ENCODE measurements around the gene SLC15A3.

SLC15A3 gene

DNA sequence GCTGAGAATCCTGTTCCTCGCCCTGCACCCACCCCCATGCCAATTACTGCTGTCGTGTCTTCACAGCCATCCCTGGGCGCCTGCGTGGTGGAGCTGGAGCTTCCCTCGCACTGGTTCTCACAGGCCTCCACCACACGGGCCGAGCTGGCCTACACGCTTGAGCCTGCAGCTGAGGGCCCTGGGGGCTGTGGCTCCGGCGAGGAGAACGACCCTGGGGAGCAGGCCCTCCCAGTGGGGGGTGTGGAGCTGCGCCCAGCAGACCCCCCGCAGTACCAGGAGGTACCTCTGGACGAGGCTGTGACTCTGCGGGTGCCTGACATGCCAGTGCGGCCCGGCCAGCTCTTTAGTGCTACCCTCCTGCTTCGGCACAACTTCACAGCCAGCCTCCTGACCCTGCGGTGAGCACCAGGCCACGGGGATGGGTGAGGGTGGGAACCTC is 23.4 kb downstream of the SLC15A3 start:
- DNase-seq (ENCODE audit: low spot score): no peak

DNA sequence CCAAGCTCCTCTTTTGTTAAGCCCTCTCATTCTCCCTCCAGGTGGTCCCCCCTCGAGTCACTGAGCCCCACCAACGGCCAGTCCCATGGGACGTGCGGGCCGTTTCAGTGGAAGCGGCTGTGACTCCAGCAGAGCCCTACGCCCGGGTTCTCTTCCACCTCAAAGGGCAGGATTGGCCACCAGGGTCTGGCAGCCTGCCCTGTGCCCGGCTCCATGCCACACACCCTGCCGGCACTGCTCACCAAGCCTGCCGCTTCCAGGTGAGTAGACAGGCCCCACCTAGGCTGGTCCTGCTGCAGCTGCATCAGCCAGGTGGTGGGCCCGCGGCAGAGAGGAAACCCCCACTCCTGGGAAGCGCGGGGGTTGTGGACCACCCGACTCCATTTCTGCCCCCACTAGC is 24.4 kb downstream of the SLC15A3 start:
- no peak for DNase-seq (ENCODE audit: low spot score)

DNA sequence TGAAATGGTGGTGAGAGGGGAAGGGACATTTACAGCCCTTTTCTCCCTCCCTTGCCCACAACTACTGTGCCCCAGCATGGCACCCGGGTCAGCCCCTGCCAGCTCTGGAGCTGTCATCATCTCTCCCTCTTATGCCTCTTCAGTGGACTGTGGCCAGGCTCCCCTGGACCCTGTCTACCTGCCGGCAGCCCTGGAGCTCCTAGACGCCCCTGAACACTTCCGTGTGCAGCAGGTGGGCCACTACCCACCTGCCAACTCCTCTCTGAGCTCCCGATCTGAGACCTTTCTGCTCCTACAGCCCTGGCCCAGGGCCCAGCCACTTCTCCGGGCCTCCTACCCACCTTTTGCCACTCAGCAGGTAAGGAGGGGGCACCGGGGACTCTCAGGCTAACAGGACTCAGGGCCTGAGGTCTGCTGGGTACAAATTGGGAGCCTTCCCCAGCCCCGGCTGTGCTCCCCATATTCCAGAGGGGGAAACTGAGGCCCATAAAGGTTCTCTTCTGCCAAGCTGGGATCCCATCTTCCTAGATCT is 24.8 kb downstream of the SLC15A3 start:
- DNase-seq (ENCODE audit: low spot score): no peak

DNA sequence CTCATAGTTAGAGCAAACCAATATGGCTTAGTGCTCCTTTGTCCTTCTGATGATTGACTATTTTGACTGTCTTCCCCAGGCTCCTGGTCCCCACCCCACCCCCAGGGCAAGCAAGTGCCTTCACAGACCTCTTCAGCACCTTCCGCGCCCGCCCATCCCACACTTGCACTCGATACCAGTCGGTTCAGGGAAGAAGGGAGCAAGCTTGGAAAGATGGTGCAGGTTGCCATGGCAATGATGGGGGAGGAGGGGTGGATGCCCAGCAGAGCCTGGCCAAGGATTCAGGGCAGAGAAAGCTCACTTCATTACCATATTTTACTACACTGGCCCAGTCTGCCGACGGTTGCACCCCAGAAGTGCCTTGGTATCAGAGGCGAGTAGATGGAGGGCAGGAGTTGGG is 25.5 kb downstream of the SLC15A3 start:
- peak; percentile 71 for DNase-seq (ENCODE audit: low spot score)

- DNase-seq (ENCODE audit: low spot score): peak; percentile 26
Observed at GRCh38 chr11:60925868-60926267, 26.1 kb downstream of the SLC15A3 start.

DNA sequence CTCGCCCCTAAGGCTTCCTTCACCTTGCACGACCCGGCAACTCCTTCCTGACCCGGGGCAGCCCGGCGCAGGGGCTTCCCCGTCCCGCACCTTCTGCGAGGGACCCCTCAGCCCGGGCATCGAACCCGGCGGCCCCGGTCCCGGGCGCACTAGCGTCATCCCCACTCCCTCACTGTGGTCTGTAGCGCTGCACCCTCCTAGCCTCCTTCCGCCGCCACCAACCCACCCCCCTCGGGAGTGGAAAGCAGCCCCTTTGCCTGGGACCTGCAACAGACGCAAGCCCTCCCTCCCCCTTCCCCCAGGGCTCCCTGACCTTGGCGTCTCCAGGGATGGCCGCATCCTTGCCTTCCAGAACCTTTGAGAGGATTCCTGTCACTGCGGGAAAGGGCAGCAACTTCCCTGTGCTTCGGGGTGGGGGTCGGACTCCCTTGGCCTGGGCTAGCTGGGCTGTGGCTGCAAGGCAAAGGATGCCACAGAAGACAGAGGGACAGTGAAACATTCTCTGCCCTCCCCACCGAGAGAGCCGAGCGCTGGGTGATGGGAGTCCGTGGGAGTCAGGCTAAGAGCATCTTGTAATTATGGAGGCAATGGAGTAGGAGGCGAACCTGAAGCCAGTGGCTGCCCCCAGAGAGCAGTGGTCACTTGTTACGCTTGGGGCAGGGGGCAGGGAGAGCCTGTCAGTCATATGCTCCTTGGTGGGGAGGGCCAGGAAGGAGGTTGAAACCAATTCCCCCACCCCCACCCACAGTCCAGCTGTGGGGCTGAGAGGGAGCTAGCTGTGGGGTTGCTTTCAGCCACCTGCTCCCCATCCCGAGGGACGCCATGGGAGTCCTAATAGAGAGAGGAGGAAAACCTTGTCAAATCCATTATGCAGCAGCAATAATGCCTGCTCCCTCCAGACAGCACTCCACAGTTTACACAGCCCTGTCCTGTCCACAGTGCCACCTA is 26.8 kb downstream of the SLC15A3 start:
- DNase-seq (ENCODE audit: low spot score): peak; percentile 35

DNA sequence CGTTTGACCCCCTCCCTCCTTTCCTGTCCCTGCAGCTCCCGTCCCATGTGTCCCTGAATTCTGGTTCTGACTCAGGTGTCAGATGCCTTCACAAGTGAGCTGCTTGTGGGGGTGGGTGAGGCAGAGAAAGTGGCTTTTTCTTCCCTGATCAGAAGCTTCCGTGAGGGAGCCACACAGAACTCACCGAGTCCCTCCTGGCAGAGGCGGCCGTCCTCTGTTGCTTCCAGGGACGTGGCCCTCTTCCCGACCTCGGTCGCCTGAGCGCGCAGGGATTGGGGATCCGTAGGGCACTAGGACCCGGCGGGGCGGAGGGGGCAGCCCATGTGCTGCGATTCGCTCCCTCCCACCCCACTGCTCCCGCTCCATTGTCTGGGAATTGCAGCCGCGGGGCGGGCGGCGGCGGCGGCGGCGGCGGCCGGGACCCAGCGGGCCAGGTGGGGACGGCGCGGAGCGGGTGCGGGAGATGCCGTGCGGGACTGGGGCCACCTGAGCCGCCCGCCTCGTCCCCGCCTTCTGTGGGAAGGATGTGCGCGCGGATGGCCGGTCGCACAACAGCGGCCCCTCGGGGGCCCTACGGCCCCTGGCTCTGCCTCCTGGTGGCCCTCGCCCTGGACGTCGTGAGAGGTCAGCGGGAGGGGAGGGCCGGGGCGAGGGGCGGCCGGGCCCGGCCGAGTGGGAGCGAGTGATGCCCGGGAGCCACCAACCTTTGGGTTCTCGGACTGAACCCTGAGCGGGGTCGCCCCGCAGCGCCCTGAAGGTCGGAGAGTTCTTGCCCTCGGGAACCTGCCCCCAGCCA is 27.7 kb downstream of the SLC15A3 start, which contains the start of gene TMEM132A:
TSS of gene TMEM132A (plus strand) at position 351 of the 796 bp plus-strand sequence. CDS start at position 525, 174 bp downstream.
- DNase-seq (ENCODE audit: low spot score): peak; percentile 85

DNA sequence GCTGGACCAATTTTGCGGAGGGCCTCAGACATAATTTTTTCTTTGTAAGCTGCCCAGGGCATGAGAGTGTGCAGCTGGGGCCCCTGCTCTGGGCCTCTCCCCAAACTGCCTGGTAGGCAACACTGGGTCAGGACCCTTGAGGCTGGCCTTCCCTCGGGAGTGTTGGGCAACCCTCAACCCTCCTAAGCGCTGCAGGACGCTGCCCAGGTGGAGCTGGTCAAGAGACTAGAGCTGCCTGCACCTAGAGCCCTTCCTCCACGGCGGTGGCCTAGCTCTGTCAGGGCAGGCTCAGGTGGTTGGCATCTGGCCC is 28.2 kb downstream of the SLC15A3 start:
- DNase-seq (ENCODE audit: low spot score): no peak

DNA sequence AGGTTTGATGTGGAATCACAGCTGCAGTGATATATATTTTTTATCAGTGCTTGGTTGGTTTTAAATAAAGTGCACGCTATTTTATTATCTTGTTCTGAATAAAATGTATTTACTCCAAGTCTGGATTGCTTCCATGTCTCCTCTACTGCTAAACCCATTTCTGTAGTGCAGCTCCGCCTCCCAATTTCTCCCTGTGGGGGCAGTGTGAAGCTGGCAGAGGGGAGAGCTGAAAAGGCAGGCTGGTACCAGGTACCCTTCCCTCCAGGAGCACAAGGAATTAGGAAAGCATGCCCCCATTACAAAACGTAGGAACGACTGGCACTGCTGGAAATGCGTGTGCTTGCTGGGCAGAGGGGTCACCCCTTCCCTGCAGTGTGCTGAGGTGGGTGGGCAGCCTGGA is 28.6 kb downstream of the SLC15A3 start:
- peak; percentile 37 for DNase-seq (ENCODE audit: low spot score)

- DNase-seq (ENCODE audit: low spot score): no peak
Observed at GRCh38 chr11:60922906-60923305, 29.1 kb downstream of the SLC15A3 start.

- DNase-seq (ENCODE audit: low spot score): no peak
Observed at GRCh38 chr11:60921777-60922335, 30.1 kb downstream of the SLC15A3 start.

- no peak for DNase-seq (ENCODE audit: low spot score)
Observed at GRCh38 chr11:60921259-60921658, 30.7 kb downstream of the SLC15A3 start.

DNA sequence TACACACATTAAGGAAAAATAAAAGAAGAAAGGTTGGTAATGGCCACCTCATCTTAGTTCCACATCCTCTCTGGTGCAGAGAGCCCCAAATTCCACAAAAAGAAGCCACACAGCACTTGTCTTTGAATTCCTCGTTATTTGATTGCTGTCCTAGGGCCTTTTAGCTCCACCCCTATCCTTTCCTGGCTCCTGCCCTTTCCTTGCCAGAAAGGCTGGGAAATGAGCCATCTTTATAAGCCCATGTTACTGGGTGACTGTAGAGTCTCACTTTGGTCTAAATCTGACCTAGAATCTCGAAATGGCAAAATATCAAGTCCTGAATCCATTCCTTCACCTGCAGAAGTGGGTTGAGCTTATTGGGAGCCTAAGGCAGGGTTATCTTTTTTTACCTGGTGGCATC is 32.0 kb downstream of the SLC15A3 start:
- DNase-seq (ENCODE audit: low spot score): peak; percentile 88

DNA sequence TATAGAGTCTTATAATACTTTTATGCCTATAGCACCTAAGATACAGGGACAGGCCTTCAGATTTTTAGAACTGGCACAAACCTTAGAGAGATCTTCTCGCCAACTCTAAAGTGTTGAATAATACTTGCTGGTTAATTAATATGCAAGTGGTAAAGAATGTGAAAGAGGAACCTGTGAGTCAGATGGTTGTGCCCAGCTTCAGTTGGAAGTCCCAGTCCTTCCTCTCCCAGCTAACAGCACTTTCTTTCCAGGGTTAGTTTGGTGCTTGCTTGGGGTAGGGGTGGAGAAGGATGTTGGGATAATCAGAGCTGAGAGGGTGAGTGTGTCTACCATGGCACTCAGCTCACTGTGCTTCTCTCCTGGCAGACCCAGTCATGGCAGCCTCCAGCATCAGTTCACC is 32.7 kb downstream of the SLC15A3 start:
- no peak for DNase-seq (ENCODE audit: low spot score)

- no peak for DNase-seq (ENCODE audit: low spot score)
Observed at GRCh38 chr11:60918939-60919265, 33.1 kb downstream of the SLC15A3 start.

- no peak for DNase-seq (ENCODE audit: low spot score)
Observed at GRCh38 chr11:60918251-60918938, 33.6 kb downstream of the SLC15A3 start.

- peak; percentile 22 for DNase-seq (ENCODE audit: low spot score)
Observed at GRCh38 chr11:60917267-60917666, 34.7 kb downstream of the SLC15A3 start.

DNA sequence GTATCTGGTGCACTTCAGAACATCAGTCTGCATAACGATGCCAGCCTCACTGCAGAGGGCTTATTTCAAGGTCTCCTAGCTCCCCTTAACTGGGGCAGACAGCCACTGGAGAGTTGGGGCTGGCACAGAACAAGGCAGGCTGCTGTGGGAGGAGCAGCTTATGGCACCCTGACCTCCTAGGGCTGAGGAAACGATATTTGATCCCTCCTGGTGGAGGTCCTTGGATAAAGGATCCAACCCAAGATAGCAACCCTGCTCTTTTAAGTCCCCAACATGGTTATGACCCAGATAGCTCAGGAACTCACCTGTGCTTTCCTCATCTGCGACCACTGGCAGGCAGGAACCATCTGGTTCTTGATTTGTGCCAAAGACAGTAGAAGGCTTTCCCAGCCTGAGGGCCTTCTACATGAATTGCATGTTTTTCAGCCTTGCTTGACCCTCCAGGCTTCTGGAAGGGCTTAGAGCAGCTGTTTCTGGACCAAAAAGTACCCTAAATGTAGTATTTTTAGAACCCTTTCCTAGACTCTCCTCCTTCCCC is 35.2 kb downstream of the SLC15A3 start:
- peak; percentile 89 for DNase-seq (ENCODE audit: low spot score)

DNA sequence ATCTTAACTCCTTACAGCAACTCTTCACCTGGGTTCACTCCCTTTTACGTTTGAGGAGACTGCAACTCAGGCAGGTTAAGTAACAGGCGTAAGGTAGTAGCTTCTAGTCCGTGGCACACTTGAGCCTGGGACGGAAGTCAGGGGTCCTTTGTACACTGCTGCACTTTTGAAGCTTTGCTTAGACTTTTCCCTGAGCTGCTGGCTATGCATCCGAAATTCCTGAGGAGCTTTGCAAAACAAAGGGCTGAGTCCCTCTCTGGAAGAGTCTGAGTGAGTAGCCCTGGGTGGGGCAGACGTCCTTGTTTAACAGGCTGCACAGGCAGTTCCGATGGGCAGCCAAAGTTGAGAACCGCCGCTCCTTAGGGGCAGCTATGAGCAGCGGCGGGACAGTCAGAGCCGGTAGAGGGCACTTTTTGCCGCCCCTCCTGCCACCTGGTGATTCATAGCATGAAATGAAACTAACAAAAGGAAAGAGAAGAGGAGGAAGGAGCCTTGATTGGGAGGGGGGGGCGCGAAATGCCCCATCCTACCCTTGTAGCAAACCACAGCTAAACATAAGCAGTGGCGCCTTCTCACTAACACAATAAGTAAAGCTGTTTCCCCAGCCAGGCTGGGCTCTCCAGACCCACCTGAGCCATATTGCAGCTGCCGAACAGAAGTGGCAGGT is 36.6 kb downstream of the SLC15A3 start:
- peak; percentile 63 for DNase-seq (ENCODE audit: low spot score)

DNA sequence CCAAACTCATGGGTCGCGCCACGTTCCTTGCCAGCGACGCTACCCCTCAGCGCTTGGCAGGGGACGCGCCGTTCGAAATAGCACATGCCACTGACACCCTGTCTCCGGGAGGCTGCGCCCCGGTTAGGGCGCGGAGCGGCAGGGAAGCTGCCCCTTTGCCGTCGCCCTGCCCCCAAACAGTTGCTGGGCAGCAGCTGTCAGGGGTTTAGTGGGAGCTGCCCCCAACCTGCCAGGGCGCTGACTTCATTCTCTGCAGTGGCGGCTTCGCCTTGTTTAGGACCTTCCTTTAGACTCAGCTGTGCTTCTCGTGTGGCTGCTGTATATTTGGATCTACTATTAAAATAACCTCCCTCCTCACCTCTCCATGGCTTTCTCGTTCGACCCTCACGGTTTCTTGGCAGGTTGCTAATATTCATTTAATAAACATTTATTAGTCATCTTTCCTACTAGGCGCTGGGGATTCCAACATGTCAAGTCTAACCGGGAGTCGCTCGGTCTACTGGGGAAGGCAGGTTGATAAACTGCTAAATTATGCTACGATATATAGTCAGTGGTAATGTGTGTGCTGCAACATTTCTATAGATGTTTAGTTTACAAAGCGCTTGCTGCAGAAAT is 37.2 kb downstream of the SLC15A3 start:
- DNase-seq (ENCODE audit: low spot score): peak; percentile 43
